GM21515 (cell line): ENCODE measurements around the gene CACNA1D.

Source experiments
- ATAC-seq: cut with Tn5 transposase; IDR thresholded peaks from one replicate; pipeline ENCODE4 v1.9.1; 2021; ENCODE audit not compliant: unreplicated experiment

CACNA1D gene

DNA sequence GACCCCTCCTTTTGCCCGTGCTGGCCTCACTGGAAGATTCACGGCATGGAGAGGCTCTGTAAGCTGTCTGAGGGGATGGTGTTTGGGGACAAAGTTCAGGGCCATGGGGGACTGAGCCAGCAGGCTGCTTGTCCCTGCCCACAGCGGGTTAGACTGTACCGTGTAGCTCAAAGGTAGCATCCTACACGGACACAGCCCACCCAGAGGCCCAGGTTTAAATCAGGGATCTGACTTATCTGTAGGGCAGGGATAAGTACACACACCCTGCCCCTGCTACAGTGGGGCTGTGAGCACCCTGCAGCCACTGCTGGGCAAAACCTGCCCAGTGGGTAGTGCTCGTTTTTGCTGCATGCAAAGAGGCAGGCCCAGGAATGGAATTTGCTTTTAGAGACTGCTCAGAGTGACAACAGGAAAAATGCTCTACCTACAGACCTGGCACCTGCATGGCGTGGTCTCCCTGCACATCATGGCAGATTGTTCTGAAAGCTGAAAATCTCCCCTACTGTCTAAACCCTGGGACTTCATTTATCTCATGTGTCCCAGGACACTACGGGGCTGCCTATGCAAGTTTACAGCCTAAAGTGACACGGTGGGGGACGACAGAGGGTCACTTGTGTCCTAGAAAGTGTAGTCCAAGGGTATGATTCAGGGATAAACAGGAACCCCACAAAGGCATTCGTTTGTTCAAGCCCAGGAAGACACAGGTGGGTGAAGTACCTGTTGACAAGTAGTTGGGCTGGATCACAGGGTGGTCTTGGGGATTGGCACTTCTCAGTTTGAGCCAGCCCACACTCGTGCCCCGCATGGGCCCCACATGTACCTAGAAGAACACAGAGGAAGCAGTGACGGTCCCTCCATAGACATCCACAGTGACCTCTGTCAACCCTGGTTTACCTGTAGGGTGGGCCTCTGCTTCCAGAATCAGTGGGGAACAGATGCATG lies 324.1 kb downstream of the CACNA1D start:
- no peak for ATAC-seq

GRCh38 chr3:53819163-53819868 lies 324.9 kb downstream of the CACNA1D start:
- no peak for ATAC-seq

DNA sequence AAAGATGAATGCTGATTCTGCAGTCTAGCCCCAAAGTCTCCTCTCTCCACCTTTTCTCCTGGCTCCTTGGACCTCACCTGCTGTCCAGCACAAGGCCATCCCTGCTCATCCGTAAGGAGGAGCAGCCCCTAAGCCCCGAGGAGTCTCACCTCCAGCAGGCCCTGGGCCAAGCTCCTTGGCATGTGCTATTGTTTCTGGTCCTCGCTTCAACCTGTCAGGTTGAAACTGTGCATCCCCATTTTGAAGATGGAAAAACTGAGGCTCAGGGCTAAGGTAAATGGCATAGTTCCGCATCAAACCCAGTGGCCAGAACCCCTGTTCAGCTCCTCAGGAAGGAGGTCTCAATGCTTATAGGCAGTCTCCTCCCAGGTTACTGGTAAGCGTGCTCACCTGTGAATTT lies 325.7 kb downstream of the CACNA1D start:
- no peak for ATAC-seq

DNA sequence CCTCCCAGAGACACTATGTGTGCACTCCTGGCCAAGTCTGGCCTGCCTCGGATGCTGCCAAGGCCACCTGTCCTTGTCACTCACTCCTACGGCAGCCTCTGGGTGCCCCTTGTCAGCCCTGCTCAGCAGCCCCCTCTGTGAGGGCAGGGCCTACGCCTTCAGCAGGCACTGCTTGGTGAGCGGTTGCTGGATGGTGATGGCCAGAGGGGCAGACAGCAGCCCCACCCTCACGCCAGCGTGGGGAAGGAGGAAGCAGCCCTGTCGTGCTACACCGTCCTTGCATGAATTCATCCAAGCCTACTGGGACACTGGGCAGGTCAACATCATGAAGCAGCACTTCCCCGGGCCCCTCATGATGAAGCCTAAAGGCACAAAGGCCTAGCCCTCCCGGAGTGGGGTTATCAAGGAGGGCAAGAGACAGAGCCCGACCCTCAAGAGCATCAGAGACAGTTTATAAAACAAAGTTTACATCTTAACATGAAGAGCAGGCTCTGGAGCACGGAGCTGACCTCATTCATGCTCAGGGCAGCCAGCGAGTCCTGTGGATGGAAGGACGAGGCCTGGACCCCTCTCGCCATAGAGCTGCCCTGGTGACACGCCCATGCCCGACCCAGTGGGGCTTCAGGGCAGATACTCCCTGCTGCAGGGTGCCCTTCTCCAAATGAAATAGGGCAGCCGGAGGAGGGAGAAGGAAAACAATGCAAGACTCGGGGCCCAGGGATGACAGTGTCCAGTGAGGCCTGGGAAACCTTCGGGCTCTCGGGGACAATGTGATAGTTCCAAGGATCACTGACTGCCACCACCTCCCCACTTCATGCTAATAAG lies 326.6 kb downstream of the CACNA1D start:
- no peak for ATAC-seq

DNA sequence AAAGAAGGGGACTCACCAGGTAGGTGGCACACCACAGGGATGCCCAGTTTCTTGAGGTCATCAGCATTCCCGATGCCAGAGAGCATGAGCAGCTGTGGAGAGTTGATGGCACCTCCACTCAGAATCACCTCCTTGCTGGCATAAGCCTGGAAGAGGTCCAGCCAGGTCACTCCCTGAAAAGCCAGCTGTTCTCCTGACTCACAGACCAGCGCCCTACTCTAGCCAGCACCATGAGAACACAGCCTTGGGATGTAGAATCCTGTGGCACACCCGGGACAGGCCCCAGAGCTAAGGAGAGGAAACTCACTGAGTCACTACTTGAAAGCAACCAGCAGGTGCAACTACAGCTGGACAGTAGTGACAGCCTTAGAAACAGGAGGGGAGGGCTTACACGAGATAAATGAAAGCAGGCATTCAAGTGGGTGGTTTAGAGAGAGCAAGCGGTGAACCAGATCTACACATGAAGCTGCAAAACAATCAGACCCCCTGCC lies 327.3 kb downstream of the CACNA1D start:
- peak; percentile 52 for ATAC-seq

GRCh38 chr3:53822331-53822741 lies 327.9 kb downstream of the CACNA1D start:
- ATAC-seq = no peak

- no peak for ATAC-seq
Observed at GRCh38 chr3:53823026-53823955, 328.9 kb downstream of the CACNA1D start.

DNA sequence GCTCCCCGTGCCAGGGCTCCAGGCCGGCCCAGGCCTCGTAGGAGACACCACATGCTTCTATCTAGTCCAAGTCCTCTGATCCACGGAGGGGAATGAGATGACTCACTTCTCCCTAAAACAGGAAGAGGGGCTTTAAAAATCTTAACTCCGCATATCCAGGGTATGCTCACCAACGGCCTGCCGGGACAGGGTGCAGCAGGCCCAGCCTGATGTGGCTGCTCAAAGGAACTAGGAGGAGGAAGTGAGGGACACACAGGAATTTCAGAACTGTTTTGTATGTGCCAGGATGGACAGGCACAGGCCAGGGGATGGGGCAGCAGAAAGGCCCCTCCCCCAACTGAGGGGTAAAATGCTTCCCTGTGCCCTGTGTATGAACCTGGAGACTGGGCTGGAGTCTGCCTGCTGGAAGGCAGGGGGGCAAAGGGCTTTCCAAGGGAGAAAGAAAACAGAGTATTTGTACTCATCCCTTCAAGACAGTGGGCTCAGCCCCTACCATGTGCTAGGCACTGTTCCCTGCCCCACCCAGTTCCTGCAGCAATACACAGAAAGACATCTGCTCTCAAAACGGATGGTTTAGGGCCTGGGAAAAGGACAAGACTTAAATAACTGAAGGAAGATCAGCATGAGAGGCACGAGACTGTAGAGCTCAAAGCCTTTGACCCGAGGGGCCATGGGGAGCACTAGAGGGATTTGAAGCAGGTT lies 329.7 kb downstream of the CACNA1D start:
- ATAC-seq = no peak

GRCh38 chr3:53824795-53825194 lies 330.4 kb downstream of the CACNA1D start:
- ATAC-seq = no peak

DNA sequence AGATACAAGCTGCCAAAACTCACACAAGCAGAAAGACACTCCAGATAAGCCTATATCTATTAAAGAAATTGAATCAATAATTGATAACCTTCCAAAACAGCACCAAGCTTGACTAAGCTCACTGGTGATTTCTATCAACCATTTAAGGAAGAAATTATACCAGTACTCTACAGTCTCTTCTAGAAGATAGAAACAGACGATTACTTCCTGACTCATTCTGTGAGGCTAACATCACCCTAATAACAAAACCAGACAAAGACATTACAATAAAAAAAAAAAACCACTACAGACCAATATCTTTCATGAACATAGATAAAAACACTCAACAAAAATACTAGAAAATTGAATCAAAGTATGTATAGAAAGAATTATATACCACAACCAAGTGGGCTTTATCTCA lies 331.6 kb downstream of the CACNA1D start:
- ATAC-seq = no peak

- no peak for ATAC-seq
Observed at GRCh38 chr3:53828581-53828980, 334.2 kb downstream of the CACNA1D start.

- ATAC-seq = no peak
Observed at GRCh38 chr3:53829605-53830004, 335.2 kb downstream of the CACNA1D start.

GRCh38 chr3:53830944-53831343 lies 336.5 kb downstream of the CACNA1D start:
- ATAC-seq = no peak

GRCh38 chr3:53833053-53833645 lies 338.7 kb downstream of the CACNA1D start:
- ATAC-seq = no peak

DNA sequence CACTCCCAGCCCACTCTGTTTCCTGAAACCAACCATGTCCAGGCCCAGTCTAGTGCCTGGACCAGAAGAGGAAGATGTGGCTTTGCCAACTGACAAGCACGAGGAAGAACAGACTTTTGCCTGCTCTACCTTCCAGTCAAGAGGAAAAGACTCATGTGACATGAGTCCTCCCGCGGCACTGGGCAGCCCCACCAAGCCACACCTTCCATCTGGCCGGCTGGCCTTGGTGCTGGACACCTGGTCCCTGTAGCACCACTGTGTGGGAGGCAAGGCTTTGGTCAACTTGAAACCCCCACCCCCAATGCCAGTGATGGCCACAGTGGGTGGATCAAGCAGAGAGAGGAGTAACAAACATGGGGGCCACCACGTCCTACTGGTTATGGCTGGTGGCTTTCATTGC lies 339.3 kb downstream of the CACNA1D start:
- ATAC-seq = no peak

DNA sequence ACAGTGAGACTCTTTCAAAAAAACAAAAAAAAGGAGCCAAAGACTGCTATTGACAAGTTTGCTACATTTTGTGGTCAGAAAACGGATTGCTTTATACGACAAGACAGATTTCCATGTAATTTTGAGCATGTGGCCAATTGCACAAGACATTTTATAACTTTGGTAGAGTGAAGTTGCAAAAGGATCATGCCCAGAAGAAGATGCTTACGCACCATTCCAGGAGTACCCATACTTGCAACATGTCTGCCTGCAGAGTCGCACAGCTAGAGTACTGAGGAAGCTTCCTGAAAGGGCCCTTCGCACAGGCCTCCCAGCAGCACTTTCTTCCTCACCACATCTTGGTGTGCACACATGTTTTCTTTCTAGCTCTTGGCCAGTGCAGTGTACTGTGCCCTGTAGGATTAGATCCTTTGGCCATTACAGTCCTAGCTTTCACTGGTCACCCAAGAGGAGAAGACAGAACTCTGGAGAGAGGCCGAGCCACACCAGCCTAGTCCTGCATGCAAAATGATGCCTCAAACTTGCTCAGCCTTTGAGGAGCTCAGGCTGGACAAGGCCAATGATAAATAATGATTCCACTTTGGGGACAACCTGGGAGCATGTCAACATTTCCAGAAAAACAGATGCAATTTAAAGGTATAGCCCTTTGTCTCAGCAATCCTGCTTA lies 340.2 kb downstream of the CACNA1D start:
- no peak for ATAC-seq

DNA sequence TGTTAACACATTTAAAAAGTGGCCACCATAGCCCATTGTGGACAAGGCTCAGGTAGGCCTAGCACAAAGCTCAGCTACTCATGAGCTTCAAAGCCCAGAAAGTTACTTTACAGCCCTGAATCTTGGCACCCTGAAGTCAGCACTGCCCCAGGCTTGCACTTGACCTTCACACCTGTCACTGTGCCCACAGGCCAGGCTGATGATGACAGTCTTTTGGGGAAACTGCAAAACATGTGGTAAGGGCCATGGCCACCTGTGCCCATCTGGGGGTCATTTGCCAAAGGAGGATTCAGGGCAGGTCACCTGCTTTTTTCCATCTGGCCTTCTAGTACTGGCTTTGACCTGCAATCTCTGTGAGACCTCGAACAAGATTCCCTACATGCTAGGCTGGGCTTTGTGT lies 340.8 kb downstream of the CACNA1D start:
- ATAC-seq = no peak

GRCh38 chr3:53836084-53836872 lies 341.9 kb downstream of the CACNA1D start:
- ATAC-seq = no peak
